HL-60/S4 (cell line): ENCODE measurements around the gene LGI4.

Experiments
- in situ Hi-C: fragments of 300-500 bp; cut with MboI; formaldehyde crosslinking; loops from 2 replicates; pipeline ENCODE4 v1.14.3; 2022; ENCODE audit warnings: low sequenced_read_pairs

The LGI4 gene

GRCh38 chr19:35124098-35125060 is 10.5 kb downstream of the LGI4 start:
- in situ Hi-C loops: no loop called here

DNA sequence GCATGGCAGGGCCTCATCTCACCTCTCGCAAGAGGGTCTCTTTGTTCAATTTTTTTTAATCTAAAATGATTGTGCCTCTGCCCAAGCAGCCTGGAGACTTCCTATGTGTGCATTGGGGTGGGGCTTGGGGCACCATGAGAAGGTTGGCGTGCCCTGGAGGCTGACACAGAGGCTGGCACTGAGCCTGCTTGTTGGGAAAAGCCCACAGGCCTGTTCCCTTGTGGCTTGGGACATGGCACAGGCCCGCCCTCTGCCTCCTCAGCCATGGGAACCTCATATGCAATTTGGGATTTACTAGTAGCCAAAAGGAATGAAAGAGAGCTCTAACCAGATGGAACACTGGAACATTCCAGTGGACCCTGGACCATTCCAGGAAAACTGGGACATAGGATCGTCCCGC is 11.3 kb downstream of the LGI4 start:
- in situ Hi-C loops: no loop called here

DNA sequence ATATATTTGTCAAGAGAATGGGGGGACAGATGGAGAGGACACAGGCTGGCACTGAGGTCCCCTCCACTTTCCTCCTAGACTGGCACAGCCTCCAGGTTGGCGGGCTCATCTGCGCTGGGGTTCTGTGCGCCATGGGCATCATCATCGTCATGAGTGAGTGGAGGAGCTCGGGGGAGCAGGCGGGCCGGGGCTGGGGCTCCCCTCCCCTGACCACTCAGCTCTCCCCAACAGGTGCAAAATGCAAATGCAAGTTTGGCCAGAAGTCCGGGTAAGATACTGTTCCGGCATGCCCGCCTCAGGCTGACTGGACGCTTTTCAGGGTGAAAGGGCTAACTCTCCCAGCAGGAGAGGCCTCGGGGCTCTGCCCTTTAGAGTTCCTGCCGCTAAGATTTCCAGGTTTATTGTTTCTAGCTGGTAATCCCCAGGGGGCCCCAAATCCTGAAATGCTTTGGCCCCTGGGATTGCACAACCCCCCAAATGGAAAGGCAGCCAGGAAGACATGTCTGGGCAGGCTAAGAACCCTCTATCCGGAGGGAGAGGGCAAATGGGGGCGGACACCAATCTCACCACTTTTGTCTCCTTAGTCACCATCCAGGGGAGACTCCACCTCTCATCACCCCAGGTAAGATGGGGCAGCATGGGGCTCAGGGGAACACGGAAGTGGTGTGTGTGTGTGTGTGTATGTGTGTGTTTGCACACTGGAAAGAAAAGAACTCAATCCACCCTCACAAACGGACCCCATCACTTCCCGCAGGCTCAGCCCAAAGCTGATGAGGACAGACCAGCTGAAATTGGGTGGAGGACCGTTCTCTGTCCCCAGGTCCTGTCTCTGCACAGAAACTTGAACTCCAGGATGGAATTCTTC is 11.9 kb downstream of the LGI4 start:
- in situ Hi-C loops: no loop called here

- in situ Hi-C loops: no loop called here
These were observed 14.0 kb downstream of the LGI4 start for GRCh38 chr19:35120898-35121297.

- in situ Hi-C loops: no loop called here
These were observed 14.4 kb downstream of the LGI4 start for GRCh38 chr19:35120492-35120891.

DNA sequence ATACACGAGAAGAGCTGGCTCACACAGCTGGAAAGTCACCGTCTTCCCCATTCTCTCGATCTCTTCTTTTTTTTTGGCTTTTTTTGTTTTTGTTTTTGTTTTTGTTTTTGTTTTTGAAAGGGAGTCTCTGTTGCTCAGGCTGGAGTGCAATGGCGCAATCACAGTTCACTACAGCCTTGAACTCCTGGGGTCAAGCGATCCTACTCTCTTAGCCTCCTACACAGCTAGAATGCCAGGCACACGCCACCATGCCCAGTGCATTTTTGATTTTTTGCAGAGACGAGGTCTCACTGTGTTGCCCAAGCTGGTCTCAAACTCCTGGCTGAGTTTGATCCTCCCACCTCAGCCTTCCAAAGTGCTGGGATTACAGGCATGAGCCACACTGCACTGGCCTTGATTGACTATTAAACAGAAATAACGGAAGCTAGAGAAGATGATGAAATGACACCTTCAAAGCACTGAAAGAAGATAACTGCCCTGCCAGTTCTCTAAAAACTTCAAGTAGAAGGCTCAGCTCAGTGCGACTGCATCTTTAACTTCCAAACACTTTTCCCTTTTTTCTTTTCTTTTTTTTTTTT is 15.2 kb downstream of the LGI4 start:
- in situ Hi-C loops: no loop called here

- in situ Hi-C loops: no loop called here
These were observed 15.8 kb downstream of the LGI4 start for GRCh38 chr19:35119091-35119490.

DNA sequence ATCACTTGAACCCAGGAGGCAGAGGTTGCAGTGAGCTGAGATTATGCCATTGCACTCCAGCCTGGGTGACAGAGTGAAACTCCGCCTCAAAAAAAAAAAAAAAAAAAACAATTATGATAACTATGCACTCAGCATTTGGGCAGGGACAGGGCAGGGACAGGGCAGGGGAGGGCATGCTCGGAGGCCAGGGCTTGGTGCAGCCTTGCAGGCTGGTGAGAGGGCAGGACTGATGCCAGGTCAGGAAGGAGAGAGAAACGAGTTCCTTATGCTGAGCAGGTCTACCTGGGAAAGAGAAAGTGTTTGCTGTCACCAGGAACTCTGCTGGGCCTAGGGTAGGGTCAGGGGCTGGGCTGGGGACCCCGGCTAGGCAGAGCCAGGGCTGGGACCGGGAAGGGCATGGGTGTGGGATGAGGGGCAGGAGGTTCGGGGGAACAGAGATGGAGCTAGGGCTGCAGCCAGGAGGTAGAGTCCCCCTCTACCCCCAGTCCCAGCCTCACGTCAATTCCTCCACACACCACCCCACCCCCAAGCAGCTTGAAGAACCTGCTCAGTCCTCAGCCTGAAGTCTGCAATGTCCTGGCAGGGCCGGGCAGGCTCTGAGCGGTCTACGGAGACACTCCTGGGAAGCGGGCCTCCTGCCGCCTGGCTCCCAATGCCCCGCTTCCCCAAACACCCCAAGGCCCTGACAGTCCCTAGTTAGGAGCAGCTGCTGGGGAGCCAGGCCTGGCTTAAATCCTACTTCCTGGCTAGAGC is 16.4 kb downstream of the LGI4 start:
- in situ Hi-C loops: no loop called here

- in situ Hi-C loops: no loop called here
These were observed 17.1 kb downstream of the LGI4 start for GRCh38 chr19:35117799-35118198.

DNA sequence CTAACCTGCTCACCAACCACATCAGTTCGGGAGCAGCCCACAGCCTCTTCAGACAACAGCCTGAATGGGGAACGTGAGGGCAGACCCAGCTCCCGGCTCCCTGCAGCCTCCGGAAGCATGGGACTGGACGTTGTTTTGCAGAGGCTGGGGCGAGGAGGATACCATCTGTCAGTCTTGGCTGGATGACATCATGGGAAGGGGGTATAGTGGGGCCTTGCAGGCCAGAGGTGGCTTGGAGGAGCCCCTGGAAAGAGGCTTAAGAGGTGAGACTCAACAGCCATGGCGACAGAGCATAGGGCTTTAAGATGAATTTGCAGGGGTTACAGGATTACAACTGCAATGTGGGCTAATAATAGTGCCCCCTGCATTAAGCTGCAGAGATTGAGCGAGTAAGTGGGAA is 17.7 kb downstream of the LGI4 start:
- in situ Hi-C loops: no loop called here

DNA sequence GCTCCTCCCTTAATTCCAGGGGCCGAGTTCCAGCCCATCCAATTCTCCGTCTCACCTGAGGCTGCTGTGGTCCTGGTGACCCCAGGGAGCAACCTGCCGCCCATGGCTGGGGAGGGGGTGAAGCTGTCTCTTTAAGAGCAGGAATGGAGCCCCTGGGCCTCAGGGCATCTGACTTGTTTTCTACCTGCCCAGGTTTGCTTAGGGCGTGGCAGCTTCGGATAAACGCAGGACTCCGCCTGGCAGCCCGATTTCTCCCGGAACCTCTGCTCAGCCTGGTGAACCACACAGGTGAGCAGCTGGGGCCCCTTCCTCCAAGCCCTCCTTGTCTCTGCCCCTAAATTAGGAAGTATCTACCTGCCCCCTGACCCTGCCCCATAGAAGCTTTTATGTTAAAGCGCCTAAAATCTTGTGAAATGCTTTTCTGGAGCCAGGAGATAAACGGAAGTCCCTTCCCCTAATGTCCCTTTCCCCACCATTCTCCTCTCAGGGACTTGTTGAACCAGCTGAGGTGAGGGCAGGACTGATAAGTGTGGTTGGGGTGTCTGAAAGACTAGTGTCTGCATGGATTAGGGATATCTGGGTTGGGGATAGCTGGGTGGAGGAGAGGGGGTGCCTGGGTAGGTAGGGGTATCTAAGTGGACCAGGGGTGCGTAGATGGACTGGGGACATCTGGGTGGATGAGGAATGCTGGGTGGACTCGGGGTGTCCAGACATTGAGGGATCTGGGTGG is 18.6 kb downstream of the LGI4 start:
- in situ Hi-C loops: no loop called here

DNA sequence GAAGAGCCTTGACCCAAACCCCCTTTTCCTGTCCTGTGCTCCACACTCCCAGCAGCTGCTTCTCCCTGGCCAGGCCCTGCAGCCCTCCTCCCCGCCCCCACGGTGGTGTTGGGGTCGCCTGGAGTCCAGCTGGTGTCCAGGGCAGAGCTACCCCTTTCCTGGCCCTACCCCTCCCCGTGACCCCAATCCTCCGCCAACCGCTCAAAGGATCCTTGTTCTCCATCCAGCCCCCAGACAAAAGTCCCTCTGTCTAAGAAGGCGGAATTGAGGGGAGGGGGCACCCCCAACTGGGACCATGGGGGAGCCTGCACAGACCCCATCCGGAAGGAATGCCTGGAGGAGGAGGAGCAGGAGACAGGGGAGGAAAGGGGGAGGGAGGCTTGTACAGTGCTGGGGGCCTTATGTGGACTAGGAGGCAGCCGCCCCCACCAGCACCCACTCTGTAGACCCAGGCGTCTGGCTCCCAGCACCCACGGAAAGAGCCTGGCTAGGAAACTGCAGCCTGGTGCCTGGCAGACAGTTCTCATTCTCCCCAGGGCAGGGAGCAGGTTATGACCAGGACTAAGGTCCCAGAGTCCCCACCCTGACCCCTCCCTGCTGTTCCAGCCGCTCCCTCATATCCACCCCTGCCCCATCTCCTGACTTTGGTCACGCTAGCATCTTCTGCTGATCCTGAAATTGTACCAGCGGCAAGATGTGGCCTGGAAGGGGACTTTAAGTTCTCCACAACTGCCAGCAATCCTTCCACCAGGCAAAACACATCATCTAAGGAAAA is 19.5 kb downstream of the LGI4 start, which contains the start of gene FXYD3:
Gene FXYD3, plus strand, starts transcription at position 647 of the 775 bp plus-strand sequence. CDS start 3,554 bp downstream, outside the sequence.
- in situ Hi-C loops: no loop called here

DNA sequence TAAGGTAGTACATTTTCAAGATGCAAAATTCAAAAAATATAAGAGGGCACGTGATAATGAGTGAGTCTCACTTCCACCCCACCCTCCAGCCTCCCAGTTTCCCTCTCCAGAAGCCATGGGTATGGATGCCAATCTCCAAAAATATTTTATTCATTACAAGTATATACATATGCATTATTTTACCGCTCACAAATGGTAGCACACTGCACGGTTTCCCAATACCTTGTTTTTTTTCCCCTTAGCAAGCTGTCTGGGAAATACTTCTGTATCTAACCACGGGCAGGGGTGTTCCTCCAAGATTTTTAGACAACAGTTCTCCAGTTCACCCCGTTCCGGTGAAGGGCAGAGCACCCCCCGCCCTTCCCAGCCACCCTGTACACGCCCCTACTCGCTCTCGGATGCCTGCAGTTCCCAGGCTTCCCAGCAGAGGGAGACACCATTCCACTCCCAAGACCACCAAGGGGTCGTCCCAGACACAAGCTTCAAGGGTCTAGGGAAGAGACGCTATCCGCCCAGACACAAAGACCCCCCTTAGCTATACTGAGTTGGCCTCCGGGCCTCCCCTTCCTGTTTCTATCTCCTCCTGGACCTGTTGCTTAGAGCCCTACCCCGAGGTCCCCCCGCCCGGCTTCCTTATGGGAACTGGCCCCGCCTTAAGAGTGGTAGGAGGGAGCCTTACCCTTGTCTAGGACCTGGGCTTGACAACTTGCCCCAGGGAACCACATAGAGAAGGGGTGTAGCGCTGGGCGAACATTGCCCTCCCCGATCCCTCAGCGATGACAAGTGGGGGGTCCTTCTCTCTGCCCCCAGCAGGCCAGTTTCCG is 20.3 kb downstream of the LGI4 start:
- in situ Hi-C loops: no loop called here

DNA sequence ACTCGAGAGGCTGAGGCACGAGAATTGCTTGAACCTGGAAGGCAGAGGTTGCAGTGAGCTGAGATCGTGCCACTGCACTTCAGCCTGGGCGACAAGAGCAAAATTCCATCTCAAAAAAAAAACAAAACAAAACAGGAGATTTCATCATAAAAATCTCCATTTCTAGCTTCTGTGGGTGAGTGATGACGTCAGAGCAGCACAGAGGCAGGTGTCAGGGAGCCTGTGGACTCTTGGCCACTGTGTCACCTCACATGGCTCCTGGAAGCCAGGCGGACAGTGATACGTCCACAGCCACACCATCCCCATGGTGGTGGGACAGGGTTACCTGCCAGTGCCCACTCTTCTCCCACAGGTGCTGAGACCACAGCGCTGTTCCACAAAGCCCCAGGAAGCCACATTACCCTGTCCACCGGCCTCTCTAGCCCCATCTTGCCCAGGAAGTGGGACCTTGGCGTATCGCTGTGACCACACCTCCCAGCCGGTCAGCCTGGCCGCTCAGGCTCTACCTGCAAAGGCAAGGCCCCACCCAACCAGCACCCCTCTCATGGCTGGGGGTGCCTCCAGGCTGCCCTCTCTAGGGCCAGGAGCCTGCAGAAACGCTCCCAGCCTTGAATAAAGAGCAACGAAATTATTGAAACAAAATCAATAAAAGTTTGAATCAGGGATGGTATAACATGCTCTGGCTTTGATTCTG is 21.7 kb downstream of the LGI4 start:
- in situ Hi-C loops: no loop called here

GRCh38 chr19:35110974-35111373 is 23.9 kb downstream of the LGI4 start:
- in situ Hi-C loops: no loop called here

GRCh38 chr19:35109395-35110112 is 25.3 kb downstream of the LGI4 start:
- in situ Hi-C loops: no loop called here

GRCh38 chr19:35108730-35109129 is 26.1 kb downstream of the LGI4 start:
- in situ Hi-C loops: no loop called here
